ENCODE measurements around the gene MON1B.
"Not testable (repeated sequence)": the region's sequence is repeated elsewhere in the genome, so short reads cannot be mapped to it uniquely, and the experiment has no call there.

The MON1B gene

GRCh38 chr16:77190478-77191258 is at the start of gene MON1B:
MON1B (plus strand) TSS chr16:77191190; CDS start chr16:77191486, 296 bp downstream.
- Histone ChIP-seq H3K4me3 (ENCODE audit: low read depth, low read length) (peak within 1 kb of the TSS; percentile 83), H3K36me3 (ENCODE audit: control insufficient read depth, insufficient read depth, low read length) (peaks cover 21% of the 10 kb centered on the region), H3K9me3 (ENCODE audit: control insufficient read depth, insufficient read depth, low read depth, low read length) (no peaks in the 10 kb centered on the region), H3K4me1 (ENCODE audit: control insufficient read depth, insufficient read depth, low read length) (0 out of 2 replicates have a peak, but pooled peaks cover 4% of the 10 kb centered on the region), H3K27me3 (ENCODE audit: control insufficient read depth, insufficient read depth, low read length) (no peaks in the 10 kb centered on the region), H3K9ac (ENCODE audit: low read length) (peak within 1 kb of the TSS; percentile 85), H3K27ac (ENCODE audit: low read depth, low read length) (peak within 1 kb of the TSS; percentile 79)

GRCh38 chr16:77143364-77143763 is 47.6 kb upstream of the MON1B start:
- Histone ChIP-seq H3K4me1 (ENCODE audit: control insufficient read depth, insufficient read depth, low read length) (no peaks in the 10 kb centered on the region), H3K27me3 (ENCODE audit: control insufficient read depth, insufficient read depth, low read length) (no peaks in the 10 kb centered on the region), H3K36me3 (ENCODE audit: control insufficient read depth, insufficient read depth, low read length) (no peaks in the 10 kb centered on the region), H3K27ac (ENCODE audit: low read depth, low read length) (no peak overlapping the region), H3K9me3 (ENCODE audit: control insufficient read depth, insufficient read depth, low read depth, low read length) (peaks cover 5% of the 10 kb centered on the region; the same call in 1 of the 2 replicates), H3K4me3 (ENCODE audit: low read depth, low read length) (no peak overlapping the region), H3K9ac (ENCODE audit: low read length) (no peak overlapping the region)

GRCh38 chr16:77148121-77148520 is 42.9 kb upstream of the MON1B start:
- Histone ChIP-seq H3K36me3 (ENCODE audit: control insufficient read depth, insufficient read depth, low read length) (no peaks in the 10 kb centered on the region), H3K4me1 (ENCODE audit: control insufficient read depth, insufficient read depth, low read length) (no peaks in the 10 kb centered on the region), H3K9ac (ENCODE audit: low read length) (no peak overlapping the region), H3K4me3 (ENCODE audit: low read depth, low read length) (no peak overlapping the region), H3K9me3 (ENCODE audit: control insufficient read depth, insufficient read depth, low read depth, low read length) (peaks cover 5% of the 10 kb centered on the region; the same call in 1 of the 2 replicates), H3K27ac (ENCODE audit: low read depth, low read length) (no peak overlapping the region), H3K27me3 (ENCODE audit: control insufficient read depth, insufficient read depth, low read length) (no peaks in the 10 kb centered on the region)

GRCh38 chr16:77157346-77158058 is 33.5 kb upstream of the MON1B start:
- Histone ChIP-seq H3K27ac (ENCODE audit: low read depth, low read length) (no peak overlapping the region), H3K4me1 (ENCODE audit: control insufficient read depth, insufficient read depth, low read length) (no peaks in the 10 kb centered on the region), H3K4me3 (ENCODE audit: low read depth, low read length) (no peak overlapping the region), H3K9me3 (ENCODE audit: control insufficient read depth, insufficient read depth, low read depth, low read length) (no peaks in the 10 kb centered on the region), H3K36me3 (ENCODE audit: control insufficient read depth, insufficient read depth, low read length) (no peaks in the 10 kb centered on the region), H3K9ac (ENCODE audit: low read length) (no peak overlapping the region), H3K27me3 (ENCODE audit: control insufficient read depth, insufficient read depth, low read length) (no peaks in the 10 kb centered on the region; the same call in 1 of the 2 replicates)

- no peak overlapping the region for H3K4me3 ChIP-seq (ENCODE audit: low read depth, low read length)
- H3K9ac ChIP-seq (ENCODE audit: low read length), result no peak overlapping the region
- H3K27ac ChIP-seq (ENCODE audit: low read depth, low read length), result no peak overlapping the region
- no peaks in the 10 kb centered on the region; the same call in none of the 2 replicates for H3K27me3 ChIP-seq (ENCODE audit: control insufficient read depth, insufficient read depth, low read length)
- H3K36me3 ChIP-seq (ENCODE audit: control insufficient read depth, insufficient read depth, low read length), result no peaks in the 10 kb centered on the region
- no peaks in the 10 kb centered on the region for H3K4me1 ChIP-seq (ENCODE audit: control insufficient read depth, insufficient read depth, low read length)
- H3K9me3 ChIP-seq (ENCODE audit: control insufficient read depth, insufficient read depth, low read depth, low read length), result no peaks in the 10 kb centered on the region
Observed at GRCh38 chr16:77158293-77158692, 32.7 kb upstream of the MON1B start.

- H3K27me3 ChIP-seq (ENCODE audit: control insufficient read depth, insufficient read depth, low read length), result peaks cover 4% of the 10 kb centered on the region
- H3K4me3 ChIP-seq (ENCODE audit: low read depth, low read length), result no peak overlapping the region
- H3K4me1 ChIP-seq (ENCODE audit: control insufficient read depth, insufficient read depth, low read length), result no peaks in the 10 kb centered on the region
- H3K9me3 ChIP-seq (ENCODE audit: control insufficient read depth, insufficient read depth, low read depth, low read length), result no peaks in the 10 kb centered on the region
- no peak overlapping the region for H3K27ac ChIP-seq (ENCODE audit: low read depth, low read length)
- no peak overlapping the region for H3K9ac ChIP-seq (ENCODE audit: low read length)
- no peaks in the 10 kb centered on the region for H3K36me3 ChIP-seq (ENCODE audit: control insufficient read depth, insufficient read depth, low read length)
Observed at GRCh38 chr16:77165006-77165405, 26.0 kb upstream of the MON1B start.

- H3K27ac ChIP-seq (ENCODE audit: low read depth, low read length); H3K4me1 ChIP-seq (ENCODE audit: control insufficient read depth, insufficient read depth, low read length); H3K27me3 ChIP-seq (ENCODE audit: control insufficient read depth, insufficient read depth, low read length); H3K36me3 ChIP-seq (ENCODE audit: control insufficient read depth, insufficient read depth, low read length); H3K4me3 ChIP-seq (ENCODE audit: low read depth, low read length); H3K9ac ChIP-seq (ENCODE audit: low read length); H3K9me3 ChIP-seq (ENCODE audit: control insufficient read depth, insufficient read depth, low read depth, low read length): not testable (repeated sequence)
Observed at GRCh38 chr16:77165536-77166236, 25.3 kb upstream of the MON1B start.

- peaks cover 4% of the 10 kb centered on the region; the same call in 1 of the 2 replicates for H3K27me3 ChIP-seq (ENCODE audit: control insufficient read depth, insufficient read depth, low read length)
- no peaks in the 10 kb centered on the region for H3K36me3 ChIP-seq (ENCODE audit: control insufficient read depth, insufficient read depth, low read length)
- no peak overlapping the region for H3K27ac ChIP-seq (ENCODE audit: low read depth, low read length)
- H3K9ac ChIP-seq (ENCODE audit: low read length), result no peak overlapping the region
- no peak overlapping the region for H3K4me3 ChIP-seq (ENCODE audit: low read depth, low read length)
- H3K9me3 ChIP-seq (ENCODE audit: control insufficient read depth, insufficient read depth, low read depth, low read length), result no peaks in the 10 kb centered on the region
- no peaks in the 10 kb centered on the region for H3K4me1 ChIP-seq (ENCODE audit: control insufficient read depth, insufficient read depth, low read length)
Observed at GRCh38 chr16:77166726-77167125, 24.3 kb upstream of the MON1B start.

- no peak overlapping the region for H3K4me3 ChIP-seq (ENCODE audit: low read depth, low read length)
- H3K9ac ChIP-seq (ENCODE audit: low read length), result no peak overlapping the region
- no peak overlapping the region for H3K27ac ChIP-seq (ENCODE audit: low read depth, low read length)
- 0 out of 2 replicates have a peak, but pooled peaks cover 4% of the 10 kb centered on the region for H3K27me3 ChIP-seq (ENCODE audit: control insufficient read depth, insufficient read depth, low read length)
- no peaks in the 10 kb centered on the region for H3K36me3 ChIP-seq (ENCODE audit: control insufficient read depth, insufficient read depth, low read length)
- H3K9me3 ChIP-seq (ENCODE audit: control insufficient read depth, insufficient read depth, low read depth, low read length), result no peaks in the 10 kb centered on the region
- no peaks in the 10 kb centered on the region for H3K4me1 ChIP-seq (ENCODE audit: control insufficient read depth, insufficient read depth, low read length)
Observed at GRCh38 chr16:77168901-77169300, 22.1 kb upstream of the MON1B start.

GRCh38 chr16:77169650-77170236 is 21.2 kb upstream of the MON1B start:
- Histone ChIP-seq H3K9ac (ENCODE audit: low read length) (no peak overlapping the region), H3K4me3 (ENCODE audit: low read depth, low read length) (no peak overlapping the region), H3K36me3 (ENCODE audit: control insufficient read depth, insufficient read depth, low read length) (no peaks in the 10 kb centered on the region), H3K27ac (ENCODE audit: low read depth, low read length) (no peak overlapping the region), H3K27me3 (ENCODE audit: control insufficient read depth, insufficient read depth, low read length) (0 out of 2 replicates have a peak, but pooled peaks cover 4% of the 10 kb centered on the region), H3K9me3 (ENCODE audit: control insufficient read depth, insufficient read depth, low read depth, low read length) (no peaks in the 10 kb centered on the region), H3K4me1 (ENCODE audit: control insufficient read depth, insufficient read depth, low read length) (no peaks in the 10 kb centered on the region)
